ENCODE results near the gene ADPRHL1. TPM values are rescaled to one million over a fixed set of nuclear protein-coding genes. Genes with fewer than 3 reads are reported as not detected.

Gene ADPRHL1
- total RNA-seq: 1.0 and 1.9 TPM in 2 replicates

DNA sequence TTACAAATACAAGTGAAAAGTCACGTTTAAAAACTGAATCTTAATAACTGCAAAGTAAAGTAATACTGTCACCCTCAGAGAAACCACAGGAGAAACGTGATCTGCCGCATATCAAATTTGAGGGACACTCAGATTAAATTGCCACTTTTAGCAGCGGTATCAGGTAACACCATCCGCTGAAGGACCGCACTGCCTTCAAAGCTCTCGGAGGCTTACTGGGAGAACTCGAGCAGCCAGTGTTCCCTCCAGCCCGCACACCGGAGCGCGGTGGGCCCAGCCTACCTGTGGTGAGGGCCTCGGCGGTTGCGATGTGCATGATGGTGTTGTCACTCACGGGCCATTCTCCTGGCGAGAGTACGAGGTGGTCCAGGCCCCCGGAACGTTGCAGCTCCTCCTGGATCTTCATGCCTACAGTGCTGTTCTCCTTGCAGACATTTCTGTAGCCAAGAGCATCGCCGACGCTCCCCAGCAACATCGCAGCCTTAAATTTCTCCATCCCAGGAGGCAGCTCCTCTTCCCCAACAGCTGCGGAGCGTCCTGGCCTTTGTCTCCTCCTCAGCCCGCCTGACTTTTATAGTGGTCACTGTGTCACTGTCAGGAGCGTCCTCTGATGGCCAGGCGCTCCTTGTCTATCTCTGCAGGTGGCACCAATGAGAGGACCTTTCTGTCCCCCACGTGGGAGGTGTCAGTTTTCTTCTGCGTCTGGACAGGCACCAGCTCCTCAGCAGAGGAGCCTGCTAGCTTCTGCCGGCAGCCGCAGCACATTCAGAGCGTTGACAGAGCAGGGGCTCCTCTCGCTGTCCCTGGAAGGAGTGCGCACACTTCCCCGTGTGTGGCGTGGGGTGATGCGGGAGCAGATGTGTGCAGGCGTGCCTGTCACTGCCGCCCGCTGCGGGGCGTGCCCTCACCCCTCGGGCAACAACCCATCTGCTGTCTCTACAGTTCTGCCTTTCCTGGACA is at the start of gene ADPRHL1:
TSS of gene ADPRHL1 (minus strand) at position 547 of the 960 bp plus-strand sequence. CDS start at position 496, 51 bp downstream.

DNA sequence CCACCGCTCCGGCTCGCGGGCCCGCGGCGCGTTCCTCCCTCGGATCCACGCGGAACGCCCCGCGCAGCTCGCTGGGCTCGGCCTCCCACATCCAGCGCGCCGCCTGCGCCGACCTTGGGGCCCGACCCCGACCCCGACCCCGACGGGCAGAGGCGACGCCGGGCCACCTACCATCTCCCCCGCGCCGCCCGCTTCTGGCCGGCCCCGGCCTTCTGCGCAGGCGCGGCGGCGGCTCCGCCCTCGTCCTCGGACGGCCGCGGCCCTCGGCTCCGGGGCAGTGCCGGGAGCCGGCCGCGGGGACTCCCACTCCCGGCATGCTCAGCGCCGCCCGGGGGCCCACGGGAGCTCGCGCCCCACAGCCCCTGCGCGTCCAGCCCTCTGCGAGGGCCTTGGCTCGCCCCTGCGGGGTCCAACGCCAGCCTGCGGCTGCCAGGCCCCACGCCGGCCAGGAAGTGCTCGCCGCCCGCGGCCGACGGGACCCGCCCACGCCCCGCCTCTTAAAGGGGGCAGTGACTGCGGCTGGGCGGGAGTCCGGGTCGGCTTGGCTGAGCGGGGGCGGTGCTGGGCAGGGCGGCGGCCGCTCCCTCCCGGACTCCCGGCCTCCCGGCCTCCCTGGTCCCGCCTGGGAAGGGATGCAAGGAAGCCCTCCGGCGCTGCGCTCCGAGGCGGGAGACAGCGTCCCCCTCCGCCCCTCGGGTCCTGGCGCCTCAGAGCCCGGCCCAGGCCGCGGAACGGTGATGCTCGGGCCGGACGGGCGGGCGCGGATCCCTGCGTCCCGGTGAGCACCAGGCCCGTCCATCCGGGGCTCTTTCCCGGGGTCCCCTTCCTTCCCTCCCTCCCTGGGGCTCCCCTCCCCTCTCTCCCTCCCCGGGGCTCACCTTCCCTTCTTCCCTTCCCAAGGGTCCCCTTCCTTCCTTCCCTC is 37.5 kb upstream of the ADPRHL1 start, which contains the start of gene DCUN1D2:
TSS of gene DCUN1D2 (minus strand) at position 216 of the 922 bp plus-strand sequence. CDS start at position 174, 42 bp downstream.

Other genes starting within 250 kb of the ADPRHL1 start
- 46.1 and 72.5 TPM in 2 replicates for gene PCID2, start 244.8 kb downstream of the ADPRHL1 start, total RNA-seq
- 118 and 166 TPM in 2 replicates for gene CUL4A, start 243.9 kb downstream of the ADPRHL1 start, total RNA-seq
- gene LAMP1, start 156.2 kb downstream of the ADPRHL1 start, total RNA-seq: 250 and 365 TPM in 2 replicates
- 6.5 and 9.3 TPM in 2 replicates for gene GRTP1, start 89.4 kb downstream of the ADPRHL1 start, total RNA-seq
- gene DCUN1D2, start 37.2 kb upstream of the ADPRHL1 start, total RNA-seq: 16.1 and 17.8 TPM in 2 replicates
- gene TFDP1, start 131.3 kb upstream of the ADPRHL1 start, total RNA-seq: 40.3 and 72.1 TPM in 2 replicates
- gene ATP4B, start 204.7 kb upstream of the ADPRHL1 start, total RNA-seq: not detected in 2 replicates
- gene GRK1, start 213.7 kb upstream of the ADPRHL1 start, total RNA-seq: not detected in 2 replicates

All from nasal cavity respiratory epithelium epithelial cell of viscerocranial mucosa (primary cell).